Measurements from ENCODE around the gene HOOK1.

DNA sequence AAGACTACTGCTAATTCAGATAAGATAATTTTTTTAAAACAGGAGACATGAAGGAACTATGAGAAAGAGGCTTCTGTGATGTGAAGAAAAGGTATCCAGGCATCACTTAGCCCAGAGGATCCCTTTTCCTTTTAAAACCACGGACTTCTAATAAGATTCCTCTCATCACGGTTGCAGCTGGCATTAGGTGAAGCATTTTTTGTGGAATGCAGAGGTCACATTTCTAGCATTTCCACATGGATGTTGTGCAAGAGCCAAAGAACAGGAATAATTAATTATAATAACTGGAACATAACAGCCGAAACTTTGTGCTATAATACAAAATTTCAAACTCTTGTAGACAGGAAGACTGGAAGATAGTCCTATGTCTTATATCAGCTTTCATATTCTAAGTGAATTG, 84.2 kb downstream of the HOOK1 start:
- TF ChIP-seq, protein P1, sequence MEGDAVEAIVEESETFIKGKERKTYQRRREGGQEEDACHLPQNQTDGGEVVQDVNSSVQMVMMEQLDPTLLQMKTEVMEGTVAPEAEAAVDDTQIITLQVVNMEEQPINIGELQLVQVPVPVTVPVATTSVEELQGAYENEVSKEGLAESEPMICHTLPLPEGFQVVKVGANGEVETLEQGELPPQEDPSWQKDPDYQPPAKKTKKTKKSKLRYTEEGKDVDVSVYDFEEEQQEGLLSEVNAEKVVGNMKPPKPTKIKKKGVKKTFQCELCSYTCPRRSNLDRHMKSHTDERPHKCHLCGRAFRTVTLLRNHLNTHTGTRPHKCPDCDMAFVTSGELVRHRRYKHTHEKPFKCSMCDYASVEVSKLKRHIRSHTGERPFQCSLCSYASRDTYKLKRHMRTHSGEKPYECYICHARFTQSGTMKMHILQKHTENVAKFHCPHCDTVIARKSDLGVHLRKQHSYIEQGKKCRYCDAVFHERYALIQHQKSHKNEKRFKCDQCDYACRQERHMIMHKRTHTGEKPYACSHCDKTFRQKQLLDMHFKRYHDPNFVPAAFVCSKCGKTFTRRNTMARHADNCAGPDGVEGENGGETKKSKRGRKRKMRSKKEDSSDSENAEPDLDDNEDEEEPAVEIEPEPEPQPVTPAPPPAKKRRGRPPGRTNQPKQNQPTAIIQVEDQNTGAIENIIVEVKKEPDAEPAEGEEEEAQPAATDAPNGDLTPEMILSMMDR (IDR thresholded peaks at IDR 0.05; ENCODE audit: insufficient read depth, low read length, poor library complexity, severe bottlenecking) = no peak
- no peak for TF ChIP-seq EZH2phosphoT487 (conservative IDR thresholded peaks at IDR 0.05; ENCODE audit: low read length)
